Chondrocyte (in vitro differentiated cells): ENCODE measurements around the gene SSB. TPM values are rescaled to one million over a fixed set of nuclear protein-coding genes. Genes with fewer than 3 reads are reported as not detected.
"Not testable (repeated sequence)": the region's sequence is repeated elsewhere in the genome, so short reads cannot be mapped to it uniquely, and the experiment has no call there.

ENCODE experiments used
- DNase-seq: peaks from one replicate; pipeline ENCODE4 v3.0.0; 2021; ENCODE audit warnings: mixed read lengths, low spot score
- H3K27ac Mint-ChIP-seq: one replicate; pipeline ENCODE4 v1.8.0; 2021; ENCODE audit warnings: mild to moderate bottlenecking, moderate library complexity, mixed read lengths; ENCODE audit not compliant: unreplicated experiment
- H3K27me3 Mint-ChIP-seq: 2 replicates; pipeline ENCODE4 v1.8.0; 2021; ENCODE audit warnings: low read depth, mixed read lengths
- H3K36me3 Mint-ChIP-seq: 2 replicates; pipeline ENCODE4 v1.8.0; 2021; ENCODE audit warnings: low read depth, mixed read lengths
- H3K4me1 Mint-ChIP-seq: 2 replicates; pipeline ENCODE4 v1.8.0; 2021; ENCODE audit warnings: low read depth, mild to moderate bottlenecking, mixed read lengths
- H3K4me3 Mint-ChIP-seq: one replicate; pipeline ENCODE4 v1.8.0; 2021; ENCODE audit warnings: mild to moderate bottlenecking, moderate library complexity, mixed read lengths; ENCODE audit not compliant: unreplicated experiment
- H3K9me3 Mint-ChIP-seq: 2 replicates; pipeline ENCODE4 v1.8.0; 2021; ENCODE audit warnings: low read depth, mixed read lengths
- total RNA-seq: library from RNA; stranded (reverse); gene quantifications from 3 replicates; pipeline ENCODE4 v1.2.1, GENCODE V29; 2021
- TF ChIP-seq, protein P1 (sequence below): fragments of 200-600 bp; sonication (generic); IDR thresholded peaks from 2 replicates; pipeline ENCODE4 v1.5.0; 2021; ENCODE audit warnings: antibody characterized with exemption, mild to moderate bottlenecking, moderate library complexity

Gene SSB
- total RNA-seq, 1 donor from 2014 or later, result 95.1 TPM

DNA sequence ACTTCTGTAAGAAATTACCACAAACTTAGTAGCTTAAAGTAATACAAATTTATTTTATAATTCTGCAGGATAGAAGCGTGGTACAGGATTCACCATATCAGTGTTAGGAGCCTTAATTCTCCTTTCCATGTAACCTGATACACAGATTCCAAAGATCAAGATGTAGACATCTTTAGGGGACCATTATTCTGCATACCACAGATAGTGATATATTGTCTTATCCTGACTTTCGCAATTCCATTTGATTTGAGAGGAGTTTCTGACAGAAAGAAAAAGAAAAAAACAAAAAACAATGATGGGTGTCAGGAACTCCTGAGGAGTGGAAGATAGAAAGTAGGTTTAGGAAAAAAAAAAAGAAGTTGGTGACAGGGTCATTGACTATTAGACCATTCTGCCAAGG is 40.9 kb upstream of the SSB start:
- Mint-ChIP-seq H3K4me3 (no peak overlapping the region), H3K27ac (peak overlapping the region; percentile 57), H3K9me3 (peaks cover 9% of the 10 kb centered on the region), H3K4me1 (peaks cover 2% of the 10 kb centered on the region), H3K27me3 (no peaks in the 10 kb centered on the region), H3K36me3 (no peaks in the 10 kb centered on the region)
- TF ChIP-seq, protein P1, sequence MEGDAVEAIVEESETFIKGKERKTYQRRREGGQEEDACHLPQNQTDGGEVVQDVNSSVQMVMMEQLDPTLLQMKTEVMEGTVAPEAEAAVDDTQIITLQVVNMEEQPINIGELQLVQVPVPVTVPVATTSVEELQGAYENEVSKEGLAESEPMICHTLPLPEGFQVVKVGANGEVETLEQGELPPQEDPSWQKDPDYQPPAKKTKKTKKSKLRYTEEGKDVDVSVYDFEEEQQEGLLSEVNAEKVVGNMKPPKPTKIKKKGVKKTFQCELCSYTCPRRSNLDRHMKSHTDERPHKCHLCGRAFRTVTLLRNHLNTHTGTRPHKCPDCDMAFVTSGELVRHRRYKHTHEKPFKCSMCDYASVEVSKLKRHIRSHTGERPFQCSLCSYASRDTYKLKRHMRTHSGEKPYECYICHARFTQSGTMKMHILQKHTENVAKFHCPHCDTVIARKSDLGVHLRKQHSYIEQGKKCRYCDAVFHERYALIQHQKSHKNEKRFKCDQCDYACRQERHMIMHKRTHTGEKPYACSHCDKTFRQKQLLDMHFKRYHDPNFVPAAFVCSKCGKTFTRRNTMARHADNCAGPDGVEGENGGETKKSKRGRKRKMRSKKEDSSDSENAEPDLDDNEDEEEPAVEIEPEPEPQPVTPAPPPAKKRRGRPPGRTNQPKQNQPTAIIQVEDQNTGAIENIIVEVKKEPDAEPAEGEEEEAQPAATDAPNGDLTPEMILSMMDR, result no peak
- no peak for DNase-seq

GRCh38 chr2:169759987-169760386 is 38.7 kb upstream of the SSB start:
- no peak for DNase-seq
- Mint-ChIP-seq H3K4me3 (no peak overlapping the region), H3K4me1 (peaks cover 2% of the 10 kb centered on the region), H3K27ac (no peak overlapping the region), H3K27me3 (no peaks in the 10 kb centered on the region), H3K9me3 (peaks cover 12% of the 10 kb centered on the region), H3K36me3 (peaks cover 1% of the 10 kb centered on the region)
- TF ChIP-seq, protein P1, result no peak

DNA sequence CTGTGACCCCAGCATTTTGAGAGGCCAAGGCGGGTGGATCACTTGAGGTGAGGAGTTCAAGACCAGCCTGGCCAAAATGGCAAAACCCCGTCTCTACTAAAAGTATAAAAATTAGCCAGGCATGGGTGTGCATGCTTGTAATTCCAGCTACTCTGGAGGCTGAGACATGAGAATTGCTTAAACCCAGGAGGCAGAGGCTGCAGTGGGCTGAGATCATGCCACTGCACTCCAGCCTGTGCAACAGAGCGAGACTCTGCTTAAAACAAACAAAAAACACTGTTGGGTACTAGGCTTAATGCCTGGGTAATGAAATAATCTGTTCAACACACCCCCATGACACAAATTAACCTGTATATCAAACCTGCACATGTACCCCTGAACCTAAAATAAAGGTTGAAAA is 37.9 kb upstream of the SSB start:
- H3K4me3 Mint-ChIP-seq, H3K27me3 Mint-ChIP-seq, DNase-seq, H3K4me1 Mint-ChIP-seq, H3K27ac Mint-ChIP-seq, H3K36me3 Mint-ChIP-seq: not testable (repeated sequence)
- peaks cover 12% of the 10 kb centered on the region for H3K9me3 Mint-ChIP-seq

GRCh38 chr2:169761251-169761969 is 37.3 kb upstream of the SSB start:
- H3K27ac Mint-ChIP-seq, result no peak overlapping the region
- H3K9me3 Mint-ChIP-seq, result peaks cover 12% of the 10 kb centered on the region
- TF ChIP-seq, protein P1, result no peak
- no peak overlapping the region for H3K4me3 Mint-ChIP-seq
- peaks cover 1% of the 10 kb centered on the region for H3K36me3 Mint-ChIP-seq
- DNase-seq, result no peak
- no peaks in the 10 kb centered on the region for H3K27me3 Mint-ChIP-seq
- peaks cover 7% of the 10 kb centered on the region for H3K4me1 Mint-ChIP-seq

GRCh38 chr2:169761970-169762292 is 36.7 kb upstream of the SSB start:
- TF ChIP-seq, protein P1, result no peak
- Mint-ChIP-seq H3K9me3 (peaks cover 12% of the 10 kb centered on the region), H3K4me1 (peaks cover 10% of the 10 kb centered on the region), H3K27me3 (no peaks in the 10 kb centered on the region), H3K27ac (no peak overlapping the region), H3K36me3 (peaks cover 1% of the 10 kb centered on the region), H3K4me3 (no peak overlapping the region)
- no peak for DNase-seq

DNA sequence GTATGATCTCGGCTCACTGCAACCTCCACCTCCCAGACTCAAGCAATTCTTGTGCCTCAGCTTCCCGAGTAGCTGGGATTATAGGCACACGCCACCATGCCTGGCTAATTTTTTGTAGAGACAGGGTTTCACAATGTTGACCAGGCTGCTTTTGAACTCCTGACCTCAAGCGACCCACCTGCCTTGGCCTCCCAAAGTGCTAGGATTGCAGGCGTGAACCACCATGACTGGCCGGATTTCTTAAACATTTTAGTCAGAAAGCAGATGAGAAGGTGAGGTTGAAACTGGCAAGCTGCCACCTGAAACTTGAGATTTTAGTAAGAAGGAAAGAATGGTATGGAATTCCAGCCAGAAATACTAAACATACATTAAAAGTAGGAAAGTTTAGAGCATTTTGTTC is 33.1 kb upstream of the SSB start:
- no peak for DNase-seq
- H3K9me3 Mint-ChIP-seq, result peaks cover 12% of the 10 kb centered on the region
- H3K4me3 Mint-ChIP-seq, result no peak overlapping the region
- H3K36me3 Mint-ChIP-seq, result peaks cover 1% of the 10 kb centered on the region
- H3K27me3 Mint-ChIP-seq, result no peaks in the 10 kb centered on the region
- H3K27ac Mint-ChIP-seq, result peak overlapping the region; percentile 79
- TF ChIP-seq, protein P1, result no peak
- peaks cover 13% of the 10 kb centered on the region for H3K4me1 Mint-ChIP-seq
